GM12872 (cell line): Measurements from ENCODE around the gene IGFBP2.

Source experiments
- TF ChIP-seq, protein P1 (sequence below): IDR thresholded peaks from 3 replicates; pipeline ENCODE4 v1.5.1; 2011; ENCODE audit warnings: low read depth, mild to moderate bottlenecking, low read length, moderate library complexity; ENCODE audit not compliant: insufficient read depth

The IGFBP2 gene

DNA sequence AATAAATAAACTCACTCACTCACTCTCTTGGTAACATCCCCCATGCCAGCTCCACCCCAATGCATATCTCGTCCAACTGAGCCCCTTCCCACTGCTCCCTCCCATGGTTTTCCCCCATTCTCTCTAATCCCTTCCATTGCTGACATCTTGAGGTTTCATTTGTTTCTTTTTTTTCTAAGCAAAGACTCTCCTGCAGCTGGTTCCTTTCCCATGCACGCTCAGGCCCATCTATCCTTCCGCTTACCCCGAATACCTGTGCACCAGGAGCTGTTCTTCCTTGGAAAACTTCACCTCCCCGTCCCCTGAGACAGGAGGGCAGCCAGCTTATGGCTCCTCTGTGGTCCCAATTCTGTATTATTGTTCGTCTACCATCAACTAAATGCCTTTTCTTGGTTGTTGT lies 41.7 kb upstream of the IGFBP2 start:
- TF ChIP-seq, protein P1, sequence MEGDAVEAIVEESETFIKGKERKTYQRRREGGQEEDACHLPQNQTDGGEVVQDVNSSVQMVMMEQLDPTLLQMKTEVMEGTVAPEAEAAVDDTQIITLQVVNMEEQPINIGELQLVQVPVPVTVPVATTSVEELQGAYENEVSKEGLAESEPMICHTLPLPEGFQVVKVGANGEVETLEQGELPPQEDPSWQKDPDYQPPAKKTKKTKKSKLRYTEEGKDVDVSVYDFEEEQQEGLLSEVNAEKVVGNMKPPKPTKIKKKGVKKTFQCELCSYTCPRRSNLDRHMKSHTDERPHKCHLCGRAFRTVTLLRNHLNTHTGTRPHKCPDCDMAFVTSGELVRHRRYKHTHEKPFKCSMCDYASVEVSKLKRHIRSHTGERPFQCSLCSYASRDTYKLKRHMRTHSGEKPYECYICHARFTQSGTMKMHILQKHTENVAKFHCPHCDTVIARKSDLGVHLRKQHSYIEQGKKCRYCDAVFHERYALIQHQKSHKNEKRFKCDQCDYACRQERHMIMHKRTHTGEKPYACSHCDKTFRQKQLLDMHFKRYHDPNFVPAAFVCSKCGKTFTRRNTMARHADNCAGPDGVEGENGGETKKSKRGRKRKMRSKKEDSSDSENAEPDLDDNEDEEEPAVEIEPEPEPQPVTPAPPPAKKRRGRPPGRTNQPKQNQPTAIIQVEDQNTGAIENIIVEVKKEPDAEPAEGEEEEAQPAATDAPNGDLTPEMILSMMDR = no peak

DNA sequence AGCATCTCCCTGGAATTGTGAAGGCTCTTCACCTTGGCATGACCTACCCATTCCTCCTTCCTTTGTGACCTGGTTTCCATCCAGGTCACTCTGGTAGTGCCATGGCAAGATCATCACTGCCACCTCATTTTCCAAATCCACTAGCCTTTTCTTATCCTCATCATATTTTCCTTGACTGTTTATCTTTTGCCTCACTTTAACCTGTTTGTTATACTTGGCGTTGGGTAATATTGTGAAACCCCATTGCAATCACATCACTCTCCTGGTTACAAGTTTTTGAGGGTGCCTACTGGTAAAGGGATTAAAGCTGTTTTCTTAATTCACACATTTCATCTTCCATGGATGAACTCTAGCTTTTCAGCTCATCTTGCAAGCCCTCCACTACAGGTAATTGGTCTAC lies 39.1 kb upstream of the IGFBP2 start:
- TF ChIP-seq, protein P1 = no peak

DNA sequence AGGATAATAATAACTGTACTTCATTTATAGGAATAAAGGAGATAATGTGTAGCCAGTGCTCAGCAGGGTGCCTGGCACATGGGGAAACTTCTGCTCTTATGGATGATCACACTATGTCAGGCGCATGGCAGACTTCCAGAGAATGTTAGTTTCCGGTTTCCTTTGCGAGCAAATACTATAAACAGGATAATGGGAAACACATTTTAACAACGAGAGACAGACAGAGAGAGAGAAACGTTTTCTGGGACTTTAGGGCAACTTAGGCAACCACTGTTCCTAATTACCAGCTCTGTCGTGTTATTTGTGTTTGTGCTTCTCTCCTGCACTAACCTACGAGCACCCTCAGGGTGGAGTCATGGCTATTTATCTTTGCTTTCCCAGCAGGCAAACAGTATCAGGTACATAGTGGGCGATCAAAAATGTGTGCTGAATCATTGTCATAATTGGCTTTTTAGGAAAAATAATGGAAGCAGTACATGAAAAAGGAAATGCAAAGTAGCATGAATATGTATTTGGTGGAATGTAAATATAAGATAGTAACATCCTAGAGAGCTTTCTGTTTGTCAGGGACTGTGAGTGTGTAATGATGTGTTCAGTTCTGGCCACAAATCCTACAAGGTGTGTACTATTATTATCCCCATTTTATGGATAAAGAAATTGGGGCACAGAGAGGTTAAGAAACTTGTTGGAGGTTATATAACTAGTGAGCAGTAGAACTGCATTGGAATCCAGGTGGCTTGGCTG lies 36.8 kb upstream of the IGFBP2 start:
- TF ChIP-seq, protein P1 = no peak

DNA sequence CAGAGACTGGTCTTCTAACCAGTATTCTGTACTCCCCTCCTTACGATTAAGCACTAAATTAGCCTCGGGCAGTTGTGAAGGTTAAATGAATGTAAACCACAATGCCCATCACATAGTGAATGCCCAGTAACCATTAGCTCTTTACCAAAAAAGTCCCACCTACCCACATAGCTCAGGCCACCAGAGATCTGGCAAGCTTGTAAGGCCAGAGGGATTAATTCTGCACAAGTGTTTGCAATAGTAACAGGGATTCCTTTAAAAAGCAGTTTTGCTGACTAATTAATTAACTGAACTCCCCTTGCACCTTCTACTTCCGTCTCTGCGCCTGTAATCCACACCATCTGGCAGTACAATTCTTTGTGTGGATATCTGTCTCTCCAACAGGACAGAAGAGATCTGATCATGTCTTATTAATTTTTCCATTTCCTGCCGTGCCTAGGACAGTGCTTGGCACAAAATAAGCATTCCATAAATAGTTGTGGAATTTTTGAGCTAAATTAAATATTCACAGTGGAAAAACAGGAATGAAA lies 36.2 kb upstream of the IGFBP2 start:
- TF ChIP-seq, protein P1 = no peak

DNA sequence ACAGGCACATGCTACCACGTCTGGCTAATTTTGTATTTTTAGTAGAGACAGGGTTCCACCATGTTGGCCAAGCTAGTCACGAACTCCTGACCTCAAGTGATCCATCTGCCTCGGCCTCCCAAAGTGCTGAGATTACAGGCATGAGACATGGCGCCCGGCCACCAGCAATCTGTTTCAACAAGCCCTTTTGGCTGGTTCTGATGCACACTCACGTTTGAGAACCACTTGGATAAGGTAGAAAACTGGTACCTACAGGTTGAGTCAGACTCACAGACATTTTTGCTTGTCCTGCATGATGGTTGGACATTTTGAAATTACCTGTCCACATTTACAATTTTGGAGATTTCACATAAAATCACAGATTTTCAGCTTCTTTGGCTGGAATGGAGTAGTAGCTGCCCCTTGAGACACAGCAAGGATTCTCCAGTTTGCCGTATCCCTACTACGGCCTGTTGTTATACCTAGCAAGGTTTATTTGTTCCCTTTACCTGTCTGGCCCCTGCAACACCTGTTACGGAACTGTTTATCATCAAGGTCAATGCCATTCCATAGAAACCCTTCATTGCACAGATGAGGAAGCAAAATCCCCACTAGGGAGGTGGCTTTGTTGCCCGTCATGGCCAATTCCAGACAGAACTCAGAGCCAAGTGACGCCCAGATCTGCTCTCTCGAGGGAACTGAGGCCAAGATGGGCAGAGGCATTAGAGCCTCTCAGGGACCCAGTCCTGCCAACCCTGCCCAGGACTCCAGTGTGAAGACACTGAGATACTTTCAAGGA lies 31.4 kb upstream of the IGFBP2 start:
- TF ChIP-seq, protein P1 = no peak

DNA sequence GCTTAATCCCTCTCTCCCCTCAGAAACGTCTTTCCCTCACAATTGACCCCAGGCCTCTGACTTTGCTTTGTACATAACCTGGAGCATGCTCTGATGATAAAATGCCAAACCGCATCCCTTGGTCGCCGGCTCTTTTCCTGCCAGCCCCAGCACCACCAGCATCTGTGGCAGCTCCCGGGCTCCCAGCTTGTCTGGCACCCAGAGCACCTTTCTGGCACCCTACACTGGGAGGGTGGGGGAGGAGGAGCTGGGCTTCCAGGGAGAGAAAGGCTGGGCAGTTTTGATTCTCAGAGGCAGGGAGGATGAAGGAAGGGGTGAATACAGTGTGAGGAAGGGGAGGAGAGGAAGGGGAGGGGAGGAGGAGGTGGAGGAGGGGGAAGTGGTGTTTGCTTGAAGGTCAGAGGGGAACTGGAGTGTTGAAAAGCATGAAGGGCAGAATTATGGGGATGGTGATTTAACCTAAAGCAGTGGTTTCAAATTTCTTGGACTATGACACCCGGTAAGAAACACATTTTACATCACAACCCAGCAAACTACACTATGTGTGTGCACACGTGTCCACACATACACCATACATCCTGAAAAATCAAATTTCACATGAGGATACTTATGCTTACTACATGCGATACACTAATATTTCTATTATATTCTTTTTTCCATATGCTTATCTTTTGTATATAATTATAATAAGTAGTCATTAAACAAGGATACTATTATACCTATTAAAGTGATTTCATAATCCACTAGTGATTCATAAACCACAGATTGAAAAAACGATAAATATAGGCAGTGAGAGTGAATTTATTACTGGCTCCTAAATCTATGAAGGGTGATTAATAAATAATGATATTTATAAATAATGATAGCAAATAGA lies 30.0 kb upstream of the IGFBP2 start:
- TF ChIP-seq, protein P1 = no peak

DNA sequence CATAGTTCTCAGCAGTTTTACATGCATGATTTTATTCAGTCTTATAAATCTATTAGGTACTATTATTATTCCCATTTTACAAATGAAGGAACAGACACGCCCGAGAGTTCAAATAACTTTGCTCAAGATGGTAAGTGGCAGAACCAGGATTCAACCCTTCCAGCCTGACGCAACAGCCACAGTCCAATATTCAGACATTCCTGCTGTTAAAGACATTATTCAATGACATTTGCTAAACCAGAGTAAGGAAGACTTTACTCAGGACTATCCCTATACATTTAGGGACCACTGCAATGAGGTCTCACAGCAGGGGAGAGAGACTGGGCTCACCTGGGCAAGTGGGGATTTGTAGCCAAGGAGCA lies 29.4 kb upstream of the IGFBP2 start:
- TF ChIP-seq, protein P1 = no peak
